ENCODE measurements around the gene LIME1.

Gene LIME1

GRCh38 chr20:63739130-63740069, 2.9 kb downstream of the LIME1 start, which contains the start of gene SLC2A4RG:
SLC2A4RG (plus strand) TSS chr20:63739776; CDS start chr20:63739913, 137 bp downstream.
- peak in 3 of 4 experiments; percentile 30 to 57 (median 55) for DNase-seq

- DNase-seq, result peak in 2 of 4 experiments; percentile 37 to 48
Observed at GRCh38 chr20:63740070-63740626, 3.7 kb downstream of the LIME1 start.

GRCh38 chr20:63740627-63741353, 4.3 kb downstream of the LIME1 start:
- DNase-seq, result no peak

- no peak for DNase-seq
Observed at GRCh38 chr20:63741354-63741675, 4.9 kb downstream of the LIME1 start.

GRCh38 chr20:63741676-63742380, 5.4 kb downstream of the LIME1 start:
- DNase-seq, result no peak

GRCh38 chr20:63742381-63743024, 6.0 kb downstream of the LIME1 start:
- no peak for DNase-seq

GRCh38 chr20:63743210-63743970, 6.9 kb downstream of the LIME1 start:
- DNase-seq, result no peak

GRCh38 chr20:63744158-63744557, 7.7 kb downstream of the LIME1 start:
- no peak for DNase-seq

GRCh38 chr20:63744574-63745423, 8.3 kb downstream of the LIME1 start:
- DNase-seq, result no peak

- no peak for DNase-seq
Observed at GRCh38 chr20:63745424-63745805, 9.0 kb downstream of the LIME1 start.

- no peak for DNase-seq
Observed at GRCh38 chr20:63745961-63746731, 9.7 kb downstream of the LIME1 start.

- no peak for DNase-seq
Observed at GRCh38 chr20:63746751-63747315, 10.4 kb downstream of the LIME1 start.

GRCh38 chr20:63747622-63748069, 11.2 kb downstream of the LIME1 start:
- no peak for DNase-seq

GRCh38 chr20:63748070-63748933, 11.8 kb downstream of the LIME1 start:
- no peak for DNase-seq

- DNase-seq, result no peak
Observed at GRCh38 chr20:63748934-63749270, 12.4 kb downstream of the LIME1 start.

GRCh38 chr20:63749597-63750508, 13.4 kb downstream of the LIME1 start:
- DNase-seq, result no peak

- DNase-seq, result peak in 3 of 4 experiments; percentile 50 to 64 (median 58)
Observed at GRCh38 chr20:63750807-63751470, 14.5 kb downstream of the LIME1 start.

Measured in activated CD4-positive, CD25-positive, alpha-beta regulatory T cell (primary cell).